IMR-90 (cell line): ENCODE data around the gene PLPPR3. TPM values are rescaled to one million over a fixed set of nuclear protein-coding genes. Genes with fewer than 3 reads are reported as not detected.

Experiments used
- ATAC-seq: fragments of 200-7000 bp; cut with Tn5 transposase; 2 replicates; pipeline ENCODE4 v1.9.1; 2020; ENCODE audit warnings: low read depth, mild to moderate bottlenecking, moderate library complexity
- BruUV-seq: library from RNA; stranded (reverse); fragments of 400-500 nt; replicated peaks from 2 replicates; lab custom pipeline; 2021; lab: Mats Ljungman, UMichigan
- CTCF ChIA-PET: fragments of 300-600 bp; formaldehyde crosslinking; extraction: SDS; loops from one replicate; lab custom pipeline; 2021; ENCODE audit warnings: antibody characterized with exemption; lab: Yijun Ruan, JAX
- POLR2A ChIA-PET: fragments of 300-600 bp; sonication (Branson Sonifier 250); formaldehyde crosslinking; loops from one replicate; lab custom pipeline; 2022; ENCODE audit warnings: antibody characterized with exemption; ENCODE audit not compliant: unreplicated experiment; lab: Charles Lee
- DNase-seq: peaks from one replicate; pipeline ENCODE4 v3.0.0; 2013
- H2AFZ ChIP-seq: replicated peaks from 2 replicates; pipeline ENCODE3; 2013; ENCODE audit warnings: low read length, mild to moderate bottlenecking; ENCODE audit not compliant: poor library complexity
- H2AK5ac ChIP-seq: 2 replicates; pipeline ENCODE4 v1.6.1; 2013; ENCODE audit warnings: low read depth, low read length, inconsistent platforms
- H2AK9ac ChIP-seq: replicated peaks from 2 replicates; pipeline ENCODE3; 2013; ENCODE audit warnings: mild to moderate bottlenecking, low read depth, low read length, moderate library complexity; ENCODE audit not compliant: poor library complexity
- H2BK120ac ChIP-seq: 2 replicates; pipeline ENCODE4 v1.6.1; 2013; ENCODE audit warnings: low read depth, low read length, inconsistent platforms
- H2BK15ac ChIP-seq: 3 replicates; pipeline ENCODE4 v1.6.1; 2013; ENCODE audit warnings: low read depth, low read length, inconsistent platforms
- H2BK20ac ChIP-seq: 2 replicates; pipeline ENCODE4 v1.6.1; 2013; ENCODE audit warnings: low read depth, mild to moderate bottlenecking, inconsistent platforms, low read length, moderate library complexity
- H2BK5ac ChIP-seq: 2 replicates; pipeline ENCODE4 v1.6.1; 2013; ENCODE audit warnings: mild to moderate bottlenecking, low read depth, low read length, inconsistent platforms; ENCODE audit not compliant: poor library complexity, severe bottlenecking
- H3K14ac ChIP-seq: replicated peaks from 2 replicates; pipeline ENCODE4 v1.6.1; 2013; ENCODE audit warnings: low read depth, low read length, inconsistent platforms
- H3K18ac ChIP-seq: 2 replicates; pipeline ENCODE4 v1.6.1; 2013; ENCODE audit warnings: low read depth, low read length, control low read depth
- H3K23ac ChIP-seq: 2 replicates; pipeline ENCODE4 v1.6.1; 2013; ENCODE audit warnings: low read depth, low read length, inconsistent platforms
- H3K27ac ChIP-seq: 2 replicates; pipeline ENCODE4 v1.5.1; 2013; ENCODE audit warnings: mild to moderate bottlenecking, control low read depth, low read length; ENCODE audit not compliant: insufficient read depth
- H3K27me3 ChIP-seq: 2 replicates; pipeline ENCODE4 v1.6.1; 2013; ENCODE audit warnings: low read length; ENCODE audit not compliant: control insufficient read depth, insufficient read depth
- H3K36me3 ChIP-seq: 2 replicates; pipeline ENCODE4 v1.6.1; 2013; ENCODE audit warnings: low read length, mixed read lengths; ENCODE audit not compliant: control insufficient read depth, insufficient read depth
- H3K4ac ChIP-seq: 2 replicates; pipeline ENCODE4 v1.6.1; 2013; ENCODE audit warnings: low read depth, low read length, inconsistent platforms
- H3K4me1 ChIP-seq: 2 replicates; pipeline ENCODE4 v1.6.1; 2013; ENCODE audit warnings: low read length, mixed read lengths; ENCODE audit not compliant: control insufficient read depth, insufficient read depth
- H3K4me2 ChIP-seq: 2 replicates; pipeline ENCODE4 v1.6.1; 2013; ENCODE audit warnings: low read depth, mild to moderate bottlenecking, control low read depth, low read length, moderate library complexity
- H3K4me3 ChIP-seq: 2 replicates; pipeline ENCODE4 v1.5.1; 2013; ENCODE audit warnings: low read depth, mild to moderate bottlenecking, control low read depth, low read length, moderate library complexity; ENCODE audit not compliant: insufficient read depth
- H3K56ac ChIP-seq: 2 replicates; pipeline ENCODE4 v1.6.1; 2013; ENCODE audit warnings: low read length, inconsistent platforms; ENCODE audit not compliant: insufficient read depth; ENCODE audit errors: extremely low read depth
- H3K79me1 ChIP-seq, 2 experiments: 2 replicates each; pipeline ENCODE4 v1.6.1; 2013; ENCODE audit warnings: low read length in 2 of 2, inconsistent platforms in 1 of 2, low read depth in 1 of 2
- H3K9ac ChIP-seq: 2 replicates; pipeline ENCODE4 v1.6.1; 2013; ENCODE audit warnings: low read depth, low read length, control low read depth
- H3K9me1 ChIP-seq: 2 replicates; pipeline ENCODE4 v1.6.1; 2013; ENCODE audit warnings: low read length, inconsistent platforms; ENCODE audit not compliant: insufficient read depth
- H3K9me3 ChIP-seq: 2 replicates; pipeline ENCODE4 v1.6.1; 2013; ENCODE audit warnings: low read length; ENCODE audit not compliant: control insufficient read depth, insufficient read depth
- H4K20me1 ChIP-seq: 2 replicates; pipeline ENCODE4 v1.6.1; 2013; ENCODE audit warnings: low read length, inconsistent platforms; ENCODE audit not compliant: insufficient read depth
- H4K5ac ChIP-seq: 2 replicates; pipeline ENCODE4 v1.6.1; 2013; ENCODE audit warnings: mild to moderate bottlenecking, low read depth, low read length, control low read depth
- H4K8ac ChIP-seq, 2 experiments: 2 replicates each; pipeline ENCODE4 v1.6.1; 2013; ENCODE audit warnings: low read depth in 2 of 2, low read length in 2 of 2, control low read depth in 1 of 2, inconsistent platforms in 1 of 2
- H4K91ac ChIP-seq: 2 replicates; pipeline ENCODE4 v1.6.1; 2013; ENCODE audit warnings: low read depth, low read length, inconsistent platforms; ENCODE audit not compliant: insufficient read depth
- CEBPB ChIP-seq: IDR thresholded peaks from 2 replicates; pipeline ENCODE4 v1.6.1; 2012; ENCODE audit warnings: low read depth, low read length, improper control_type of control experiment
- CHD1 ChIP-seq: IDR thresholded peaks from 2 replicates; pipeline ENCODE4 v1.6.1; 2012; ENCODE audit warnings: low read depth, low read length, improper control_type of control experiment
- CTCF ChIP-seq: conservative IDR thresholded peaks from 2 replicates; pipeline ENCODE4 v1.5.1; 2012; ENCODE audit warnings: mild to moderate bottlenecking, low read depth, low read length, improper control_type of control experiment
- MAFK ChIP-seq: IDR thresholded peaks from 2 replicates; pipeline ENCODE4 v1.6.1; 2012; ENCODE audit warnings: low read depth, low read length, improper control_type of control experiment
- NFE2L2 ChIP-seq: fragments of 150-350 bp; IDR thresholded peaks from 2 replicates; pipeline ENCODE4 v1.6.1; 2016; ENCODE audit warnings: low read depth, mild to moderate bottlenecking, low read length
- RAD21 ChIP-seq: IDR thresholded peaks from 2 replicates; pipeline ENCODE4 v1.6.1; 2012; ENCODE audit warnings: low read length, improper control_type of control experiment
- RCOR1 ChIP-seq: IDR thresholded peaks from 2 replicates; pipeline ENCODE4 v1.6.1; 2012; ENCODE audit warnings: mild to moderate bottlenecking, low read length, improper control_type of control experiment; ENCODE audit not compliant: insufficient replicate concordance
- SMC3 ChIP-seq: fragments of 150-350 bp; IDR thresholded peaks from 2 replicates; pipeline ENCODE4 v1.6.1; 2016; ENCODE audit warnings: low read depth, mild to moderate bottlenecking, antibody characterized with exemption, low read length, moderate library complexity
- WGBS, 2 experiments: methylation state at CpG; one replicate each; pipeline versions ENCODE4 v1.1.5 to v1.1.7; 2013; ENCODE audit warnings: missing lambda C conversion rate in 2 of 2; ENCODE audit not compliant: insufficient read length in 1 of 2; ENCODE audit errors: extremely low coverage in 2 of 2; 5-methylcytosine and 5-hydroxymethylcytosine counted together
- dilution Hi-C: fragments of 300-500 bp; cut with HindIII; formaldehyde crosslinking; loops from one replicate; pipeline ENCODE4 v1.14.3; 2018; ENCODE audit warnings: low sequenced_read_pairs; ENCODE audit not compliant: unreplicated experiment
- in situ Hi-C: fragments of 300-500 bp; cut with MboI; formaldehyde crosslinking; loops from 3 replicates; pipeline ENCODE4 v1.14.3; 2019; ENCODE audit warnings: low sequenced_read_pairs, inconsistent platforms, mixed read lengths
- intact Hi-C: fragments of 100-400 bp; cut with micrococcal nuclease; formaldehyde crosslinking; loops from 2 replicates; pipeline ENCODE4 v1.10.0; 2022
- polyA plus RNA-seq, 3 experiments: library from polyadenylated mRNA; depleted of rRNA; stranded (reverse); fragments of >200 nt; gene quantifications; 2 replicates each; pipeline ENCODE4 v1.2.3, GENCODE V29; 2012; ENCODE audit warnings: low replicate concordance in 1 of 3
- total RNA-seq: library from RNA; depleted of rRNA; stranded (reverse); fragments of >200 nt; gene quantifications from 2 replicates; pipeline ENCODE4 v1.2.3, GENCODE V29; 2012

The PLPPR3 gene
- total and polyA plus RNA-seq, 2 of the 4 experiments (the other 2 are of a cell fraction) = 0.36 to 1.2 TPM

DNA sequence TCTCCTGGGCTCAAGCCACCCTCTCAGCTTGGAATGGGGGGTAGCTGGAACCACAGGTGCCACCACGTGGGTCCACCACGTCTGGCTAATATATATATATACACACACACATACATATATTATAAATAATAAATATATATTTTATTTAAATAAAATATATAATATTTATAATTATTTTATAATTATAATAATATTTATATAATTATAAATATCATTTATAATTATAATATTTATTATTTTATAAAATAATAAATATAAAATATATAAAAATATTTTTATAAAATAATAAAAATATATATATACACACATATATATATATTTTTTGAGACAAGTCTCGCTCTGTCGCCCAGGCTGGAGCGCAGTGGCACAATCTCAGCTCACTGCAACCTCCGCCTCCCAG, 32.8 kb upstream of the PLPPR3 start:
- Histone ChIP-seq H2BK5ac (no peak overlapping the region), H2AK5ac (no peak overlapping the region), H3K23ac (no peak overlapping the region), H3K18ac (no peak overlapping the region), H3K79me1 (no peaks in the 10 kb centered on the region), H4K20me1 (no peaks in the 10 kb centered on the region), H3K36me3 (no peaks in the 10 kb centered on the region), H3K56ac (no peak overlapping the region), H2AFZ (no peak overlapping the region), H4K91ac (no peak overlapping the region), H2BK20ac (no peak overlapping the region), H3K4me3 (no peak overlapping the region), H3K27me3 (peaks cover 2% of the 10 kb centered on the region; the same call in 1 of the 2 replicates), H4K8ac (no peak overlapping the region), H3K4me2 (no peak overlapping the region), H3K4ac (no peak overlapping the region), H3K4me1 (peaks cover 7% of the 10 kb centered on the region), H2BK15ac (no peak overlapping the region), H3K9me3 (no peaks in the 10 kb centered on the region), H3K27ac (no peak overlapping the region), H3K9ac (no peak overlapping the region), H3K14ac (no peak overlapping the region), H2BK120ac (no peak overlapping the region), H2AK9ac (no peak overlapping the region), H4K5ac (no peak overlapping the region), H3K9me1 (no peaks in the 10 kb centered on the region)
- in situ Hi-C loops (no loop called here), intact Hi-C loops (no loop called here), dilution Hi-C loops (no loop called here)
- ATAC-seq (no peak), DNase-seq (no peak)
- TF ChIP-seq CHD1 (no peak), MAFK (no peak), RAD21 (no peak), CTCF (no peak), CEBPB (no peak), SMC3 (no peak), NFE2L2 (no peak), RCOR1 (no peak)
- BruUV-seq = no TSS peak
- WGBS, 2 experiments = no CpG with 5 or more reads among the region's 6 CpGs
- CTCF ChIA-PET = interaction anchor here (0.7 to 1.6 kb wide), 2 partner anchors 34 to 147 kb away, joined by 3 to 5 read pairs; no protein-coding TSS in a partner anchor
- POLR2A ChIA-PET = no interaction called here
